Ascending aorta (tissue), 2 donors: ENCODE results near the gene HIC1. TPM values are rescaled to one million over a fixed set of nuclear protein-coding genes. Genes with fewer than 3 reads are reported as not detected.

Source experiments
- DNase-seq, 2 donors: peaks; one replicate each; pipeline ENCODE4 v3.0.0-alpha.2; 2019; ENCODE audit warnings: low spot score in 2 of 2
- H3K27ac ChIP-seq, 2 donors: fragments of 200-600 bp; sonication (generic); one replicate each; pipeline ENCODE4 v1.5.1; 2016 to 2017; ENCODE audit warnings: mild to moderate bottlenecking in 1 of 2
- H3K27me3 ChIP-seq: fragments of 200-600 bp; sonication (generic); one replicate; pipeline ENCODE4 v1.5.1; 2017
- H3K36me3 ChIP-seq, 2 donors: fragments of 200-600 bp; sonication (generic); one replicate each; pipeline ENCODE4 v1.5.1; 2016
- H3K4me1 ChIP-seq, 2 donors: fragments of 200-600 bp; sonication (generic); one replicate each; pipeline ENCODE4 v1.5.1; 2016 to 2017; ENCODE audit warnings: mild to moderate bottlenecking in 1 of 2
- H3K4me3 ChIP-seq, 2 donors: fragments of 200-600 bp; sonication (generic); one replicate each; pipeline ENCODE4 v1.5.1; 2016 to 2017; ENCODE audit warnings: mild to moderate bottlenecking in 1 of 2
- H3K9me3 ChIP-seq, 2 donors: fragments of 200-600 bp; sonication (generic); one replicate each; pipeline ENCODE4 v1.5.1; 2016
- intact Hi-C: fragments of 100-400 bp; cut with DNase I; formaldehyde crosslinking; loops from one replicate; pipeline ENCODE4 v1.15.1; 2023
- total RNA-seq: library from RNA; depleted of rRNA; stranded (reverse); fragments of >200 nt; gene quantifications from one replicate; pipeline ENCODE4 v1.1.0, GENCODE V29; 2016
- TF ChIP-seq, protein P1 (sequence below), 3 experiments: fragments of 200-600 bp in 2 of 3; fragments of 450-650 bp in 1 of 3; sonication (generic) in 2 of 3; IDR thresholded peaks; one replicate each; pipeline ENCODE4 v1.5.1; 2016 to 2019; ENCODE audit warnings: antibody characterized with exemption in 3 of 3, mild to moderate bottlenecking in 1 of 3, moderate library complexity in 1 of 3

HIC1 gene
- total RNA-seq, 1 donor from 2014 or later = 131 TPM

GRCh38 chr17:2023692-2024571 is 31.0 kb upstream of the HIC1 start:
- intact Hi-C loops = no loop called here
- Histone ChIP-seq H3K9me3 (no peaks in the 10 kb centered on the region), H3K4me1 (peaks cover 0 to 17% of the 10 kb centered on the region in 2 donors), H3K4me3 (peak overlapping the region; percentile 64 to 69), H3K36me3 (no peaks in the 10 kb centered on the region), H3K27me3 (no peaks in the 10 kb centered on the region), H3K27ac (no peak overlapping the region)
- TF ChIP-seq, protein P1, sequence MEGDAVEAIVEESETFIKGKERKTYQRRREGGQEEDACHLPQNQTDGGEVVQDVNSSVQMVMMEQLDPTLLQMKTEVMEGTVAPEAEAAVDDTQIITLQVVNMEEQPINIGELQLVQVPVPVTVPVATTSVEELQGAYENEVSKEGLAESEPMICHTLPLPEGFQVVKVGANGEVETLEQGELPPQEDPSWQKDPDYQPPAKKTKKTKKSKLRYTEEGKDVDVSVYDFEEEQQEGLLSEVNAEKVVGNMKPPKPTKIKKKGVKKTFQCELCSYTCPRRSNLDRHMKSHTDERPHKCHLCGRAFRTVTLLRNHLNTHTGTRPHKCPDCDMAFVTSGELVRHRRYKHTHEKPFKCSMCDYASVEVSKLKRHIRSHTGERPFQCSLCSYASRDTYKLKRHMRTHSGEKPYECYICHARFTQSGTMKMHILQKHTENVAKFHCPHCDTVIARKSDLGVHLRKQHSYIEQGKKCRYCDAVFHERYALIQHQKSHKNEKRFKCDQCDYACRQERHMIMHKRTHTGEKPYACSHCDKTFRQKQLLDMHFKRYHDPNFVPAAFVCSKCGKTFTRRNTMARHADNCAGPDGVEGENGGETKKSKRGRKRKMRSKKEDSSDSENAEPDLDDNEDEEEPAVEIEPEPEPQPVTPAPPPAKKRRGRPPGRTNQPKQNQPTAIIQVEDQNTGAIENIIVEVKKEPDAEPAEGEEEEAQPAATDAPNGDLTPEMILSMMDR (IDR thresholded peaks at IDR 0.05) = no peak
- peak in 1 of 2 donors; percentile 79 for DNase-seq

DNA sequence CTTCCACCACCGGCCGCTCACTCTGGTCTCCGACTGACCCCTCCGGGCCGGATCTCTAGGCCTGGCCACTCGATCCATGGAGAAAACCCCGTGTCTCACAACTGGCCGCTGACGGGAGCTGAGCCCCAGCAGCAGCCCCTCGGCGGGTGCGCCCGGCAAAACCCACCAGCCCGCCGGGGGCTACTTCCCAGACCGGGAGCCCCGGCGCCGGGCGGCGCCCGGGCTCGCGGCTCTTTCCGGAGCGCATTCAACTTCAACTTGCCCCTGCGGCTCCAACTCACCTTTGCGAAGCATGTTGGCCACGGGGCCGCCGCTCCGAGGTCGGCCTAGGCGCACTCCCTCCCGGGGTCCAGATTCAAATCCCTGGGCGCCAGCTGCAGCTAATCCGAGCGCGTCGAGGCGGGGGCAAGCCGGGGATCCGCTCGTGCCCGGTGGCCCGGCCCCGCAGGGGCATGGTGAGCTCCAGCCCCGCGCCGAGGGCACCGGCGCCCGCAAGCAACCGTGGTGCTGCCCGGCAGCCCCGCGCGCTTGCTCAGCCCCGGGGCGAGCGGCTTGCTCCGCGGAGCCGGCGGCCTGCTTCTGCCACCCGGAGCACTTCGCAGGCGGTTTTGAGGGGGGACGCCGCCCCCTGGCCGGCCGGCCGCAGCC is 30.2 kb upstream of the HIC1 start:
- TF ChIP-seq, protein P1 (IDR thresholded peaks at IDR 0.05) = no peak
- DNase-seq = no peak
- H3K4me1 ChIP-seq = peaks cover 0 to 19% of the 10 kb centered on the region in 2 donors
- intact Hi-C loops = loop anchor here (5.0 kb wide), 1 partner anchor 37 kb away; no protein-coding TSS in a partner anchor
- H3K27me3 ChIP-seq = no peaks in the 10 kb centered on the region
- no peak overlapping the region for H3K27ac ChIP-seq
- H3K36me3 ChIP-seq = no peaks in the 10 kb centered on the region
- peak overlapping the region; percentile 64 to 69 for H3K4me3 ChIP-seq
- no peaks in the 10 kb centered on the region for H3K9me3 ChIP-seq

- H3K27ac ChIP-seq = no peak within 1 kb of the TSS
- TF ChIP-seq, protein P1 (IDR thresholded peaks at IDR 0.05) = no peak
- H3K4me3 ChIP-seq = peak within 1 kb of the TSS; percentile 64 to 69
- intact Hi-C loops = loop anchor here (5.0 kb wide), 1 partner anchor 38 kb away; no protein-coding TSS in a partner anchor
- no peaks in the 10 kb centered on the region for H3K27me3 ChIP-seq
- DNase-seq = peak in 1 of 2 donors; percentile 78
- no peaks in the 10 kb centered on the region for H3K36me3 ChIP-seq
- H3K4me1 ChIP-seq = peaks cover 0 to 20% of the 10 kb centered on the region in 2 donors
- H3K9me3 ChIP-seq = no peaks in the 10 kb centered on the region
Observed at GRCh38 chr17:2025220-2025621, 29.7 kb upstream of the HIC1 start, which contains the start of gene RTN4RL1. TSS of gene RTN4RL1 (minus strand) at chr17:2025334. CDS start at chr17:2024865, 469 bp downstream.

DNA sequence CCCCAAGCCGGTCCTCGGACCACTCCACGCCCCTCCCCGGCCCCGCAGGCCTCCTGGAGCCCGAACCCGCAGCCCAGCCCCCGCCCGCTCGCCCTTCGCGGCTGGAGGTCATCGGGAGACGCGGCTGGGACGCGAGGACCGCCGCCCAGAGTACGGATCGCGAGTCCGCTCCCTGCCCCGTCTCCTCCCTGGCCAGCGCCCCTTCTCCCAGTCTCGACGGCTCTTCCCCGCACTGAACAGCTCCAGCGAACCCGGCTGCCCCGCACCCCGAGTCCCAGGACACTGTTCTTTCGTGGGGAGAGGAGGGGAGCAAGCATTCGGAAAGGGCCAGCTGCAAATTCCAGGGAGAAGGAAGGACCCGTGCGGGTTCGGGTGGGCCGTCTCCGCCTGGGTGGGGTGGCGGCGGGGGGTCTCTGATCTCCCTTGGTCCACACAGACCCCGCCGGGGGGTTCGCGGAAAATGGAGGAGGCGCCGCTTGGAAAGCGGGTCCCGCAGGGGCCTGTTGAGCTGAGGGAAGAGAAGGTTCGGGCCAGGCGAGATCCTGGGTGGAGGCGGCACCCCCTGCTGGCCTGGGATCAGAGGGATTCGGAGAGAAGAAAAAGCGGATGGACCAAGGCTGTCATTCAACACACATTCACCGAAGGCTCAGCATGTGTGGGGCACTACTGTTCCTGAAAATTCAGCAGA is 29.1 kb upstream of the HIC1 start:
- no peaks in the 10 kb centered on the region for H3K27me3 ChIP-seq
- TF ChIP-seq, protein P1 (IDR thresholded peaks at IDR 0.05) = peak; percentile 48 to 71 (median 61)
- DNase-seq = peak in 1 of 2 donors; percentile 73
- peak overlapping the region; percentile 64 to 69 for H3K4me3 ChIP-seq
- H3K9me3 ChIP-seq = no peaks in the 10 kb centered on the region
- H3K36me3 ChIP-seq = no peaks in the 10 kb centered on the region
- H3K27ac ChIP-seq = no peak overlapping the region
- peaks cover 2 to 22% of the 10 kb centered on the region in 2 donors for H3K4me1 ChIP-seq
- intact Hi-C loops = loop anchor here (1.0 to 5.0 kb wide), 2 partner anchors 38 to 117 kb away; no protein-coding TSS in a partner anchor

DNA sequence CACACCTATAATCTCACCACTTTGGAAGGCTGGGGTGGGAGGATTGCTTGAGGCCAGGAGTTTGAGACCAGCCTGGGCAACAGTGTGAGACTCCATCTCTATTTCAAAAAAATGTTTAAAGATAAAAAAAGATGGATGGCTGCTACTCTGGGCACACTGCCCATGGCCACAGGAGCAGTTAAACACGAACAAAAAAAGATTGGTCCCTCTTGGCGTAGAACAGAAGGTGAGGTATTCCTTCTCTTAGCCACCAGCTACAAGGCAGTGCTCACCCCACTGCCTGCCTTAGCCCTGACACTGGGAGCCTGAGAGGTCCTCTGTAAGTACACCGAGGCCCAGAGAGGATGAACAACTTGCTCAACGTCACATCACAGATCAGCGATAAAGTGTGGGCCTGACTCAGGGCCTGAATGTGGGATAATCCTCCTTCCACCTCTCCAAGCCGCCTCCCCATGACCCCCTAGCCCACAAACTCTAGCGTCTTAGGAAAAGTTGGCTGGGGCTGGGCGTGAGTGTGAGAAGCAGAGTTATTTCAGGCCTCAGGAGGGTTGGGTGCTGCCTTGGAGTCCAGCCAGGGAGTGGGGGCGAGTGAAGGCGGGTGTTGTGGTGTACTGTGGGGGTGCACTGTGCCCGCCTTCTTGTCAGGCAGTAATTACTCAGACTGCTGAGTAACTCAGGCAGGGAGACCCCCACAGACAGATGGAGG is 27.2 kb upstream of the HIC1 start:
- Histone ChIP-seq H3K9me3 (no peaks in the 10 kb centered on the region), H3K27me3 (no peaks in the 10 kb centered on the region), H3K4me1 (peaks cover 7 to 32% of the 10 kb centered on the region in 2 donors), H3K4me3 (no peak overlapping the region), H3K27ac (no peak overlapping the region), H3K36me3 (no peaks in the 10 kb centered on the region)
- TF ChIP-seq, protein P1 (IDR thresholded peaks at IDR 0.05) = no peak
- intact Hi-C loops = loop anchor here (5.0 kb wide), 1 partner anchor 40 kb away; no protein-coding TSS in a partner anchor
- no peak for DNase-seq
